GM19395 (cell line): ENCODE measurements around the gene TOM1L2.

ENCODE experiments used
- ATAC-seq: cut with Tn5 transposase; IDR thresholded peaks from one replicate; pipeline ENCODE4 v1.9.1; 2021; ENCODE audit warnings: mild to moderate bottlenecking, moderate library complexity; ENCODE audit not compliant: unreplicated experiment

TOM1L2 gene

GRCh38 chr17:17972126-17972951 lies at the start of gene TOM1L2, which contains the start of gene DRC3:
TOM1L2 (minus strand) TSS chr17:17972400; CDS start chr17:17972313, 87 bp downstream.
DRC3 (plus strand) TSS chr17:17972862; CDS start chr17:17977599, 4,737 bp downstream.
- peak; percentile 95 for ATAC-seq

- no peak for ATAC-seq
These were observed 49.2 kb upstream of the TOM1L2 start for GRCh38 chr17:18021372-18021771.

GRCh38 chr17:18020971-18021370 lies 48.8 kb upstream of the TOM1L2 start:
- no peak for ATAC-seq

- ATAC-seq: no peak
These were observed 47.6 kb upstream of the TOM1L2 start for GRCh38 chr17:18019838-18020154.

GRCh38 chr17:18018411-18018921 lies 46.3 kb upstream of the TOM1L2 start:
- no peak for ATAC-seq

- ATAC-seq: no peak
These were observed 45.8 kb upstream of the TOM1L2 start for GRCh38 chr17:18017958-18018357.

- no peak for ATAC-seq
These were observed 44.2 kb upstream of the TOM1L2 start for GRCh38 chr17:18016426-18016825.

GRCh38 chr17:18015593-18015992 lies 43.4 kb upstream of the TOM1L2 start:
- no peak for ATAC-seq

GRCh38 chr17:18014006-18014405 lies 41.8 kb upstream of the TOM1L2 start:
- no peak for ATAC-seq

GRCh38 chr17:18011286-18011685 lies 39.1 kb upstream of the TOM1L2 start:
- no peak for ATAC-seq

- ATAC-seq: no peak
These were observed 37.6 kb upstream of the TOM1L2 start for GRCh38 chr17:18009609-18010420.

- ATAC-seq: no peak
These were observed 36.5 kb upstream of the TOM1L2 start for GRCh38 chr17:18008496-18009268.

- ATAC-seq: no peak
These were observed 34.5 kb upstream of the TOM1L2 start for GRCh38 chr17:18006495-18007239.

GRCh38 chr17:18005496-18005895 lies 33.3 kb upstream of the TOM1L2 start:
- ATAC-seq: no peak

GRCh38 chr17:18004884-18005305 lies 32.7 kb upstream of the TOM1L2 start:
- ATAC-seq: no peak

- no peak for ATAC-seq
These were observed 32.1 kb upstream of the TOM1L2 start for GRCh38 chr17:18004345-18004744.

- no peak for ATAC-seq
These were observed 30.0 kb upstream of the TOM1L2 start for GRCh38 chr17:18002171-18002570.

- ATAC-seq: no peak
These were observed 27.8 kb upstream of the TOM1L2 start for GRCh38 chr17:18000030-18000408.

- ATAC-seq: no peak
These were observed 27.3 kb upstream of the TOM1L2 start for GRCh38 chr17:17999364-18000029.

GRCh38 chr17:17998934-17999333 lies 26.7 kb upstream of the TOM1L2 start:
- ATAC-seq: no peak
